ENCODE data around the gene UGP2. TPM values are rescaled to one million over a fixed set of nuclear protein-coding genes. Genes with fewer than 3 reads are reported as not detected.

The UGP2 gene
- total RNA-seq, 4 donors from 2014 or later: 62.3 to 352 (median 235) TPM

DNA sequence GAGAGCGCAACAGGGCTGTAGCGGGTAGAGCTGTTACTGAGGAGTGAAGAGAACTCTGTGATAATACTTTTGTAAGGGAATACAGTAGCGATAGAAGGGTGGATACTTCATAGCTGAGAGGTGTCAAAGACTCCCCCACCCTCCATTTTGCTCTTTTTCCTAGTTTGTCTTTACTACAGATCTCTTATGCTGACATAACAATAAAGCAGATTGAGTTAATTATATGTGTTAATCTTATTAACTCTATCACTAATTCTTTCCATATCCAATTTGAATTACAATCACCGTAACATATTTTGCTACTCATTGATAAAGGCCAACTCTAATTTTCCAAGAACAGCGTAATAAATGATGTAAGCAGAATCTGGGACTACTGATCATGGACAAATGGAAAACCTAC lies 57.1 kb downstream of the UGP2 start:
- in situ Hi-C loops (cut with MboI; ENCODE audit: low pct_ligation_motif_present in 1 of 4, low pct_unique_long_range_greater_than_20kb in 1 of 4, low sequenced_read_pairs in 3 of 4): no loop called here
- intact Hi-C loops (cut with DNase I; ENCODE audit: low total_unique reads): no loop called here

DNA sequence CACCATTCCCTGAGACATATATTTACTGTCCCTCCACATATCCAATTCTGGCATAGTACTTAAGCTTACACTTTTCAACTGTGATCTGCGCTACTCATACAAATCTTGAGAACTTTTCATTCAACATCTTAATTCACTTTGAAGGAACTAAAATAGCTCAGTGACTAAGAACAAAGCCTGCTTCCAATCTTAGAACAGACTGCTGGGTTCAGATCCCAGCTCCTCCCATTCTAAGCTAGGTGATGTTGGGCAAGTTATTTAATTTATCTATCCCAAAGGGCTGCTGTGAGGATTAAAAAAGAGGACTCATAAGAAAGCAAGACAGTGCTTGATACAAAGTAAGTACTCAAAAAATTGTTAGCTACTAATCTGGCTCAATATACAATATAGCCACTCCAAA lies 57.9 kb downstream of the UGP2 start:
- intact Hi-C loops (cut with DNase I; ENCODE audit: low total_unique reads): no loop called here
- 97 to 100% methylated on average over 1 of the region's 1 CpG for WGBS, 2 donors (ENCODE audit: low coverage in 1 of 2)
- H3K36me3 ChIP-seq: peaks cover 0 to 25% (median 12%) of the 10 kb centered on the region in 4 donors

More for the DNA sequence above, 57.1 kb downstream of the UGP2 start:
- WGBS, 2 donors (ENCODE audit: low coverage in 1 of 2): 97 to 100% methylated on average over 4 to 5 of the region's 5 CpGs
- H3K27me3 ChIP-seq: no peaks in the 10 kb centered on the region
- H3K27ac ChIP-seq: no peak overlapping the region
- peaks cover 0 to 32% (median 12%) of the 10 kb centered on the region in 4 donors for H3K36me3 ChIP-seq
- no peak for TF ChIP-seq POLR2AphosphoS5 (IDR thresholded peaks at IDR 0.05)
- TF ChIP-seq POLR2A (IDR thresholded peaks at IDR 0.05): no peak
- TF ChIP-seq, protein P1, sequence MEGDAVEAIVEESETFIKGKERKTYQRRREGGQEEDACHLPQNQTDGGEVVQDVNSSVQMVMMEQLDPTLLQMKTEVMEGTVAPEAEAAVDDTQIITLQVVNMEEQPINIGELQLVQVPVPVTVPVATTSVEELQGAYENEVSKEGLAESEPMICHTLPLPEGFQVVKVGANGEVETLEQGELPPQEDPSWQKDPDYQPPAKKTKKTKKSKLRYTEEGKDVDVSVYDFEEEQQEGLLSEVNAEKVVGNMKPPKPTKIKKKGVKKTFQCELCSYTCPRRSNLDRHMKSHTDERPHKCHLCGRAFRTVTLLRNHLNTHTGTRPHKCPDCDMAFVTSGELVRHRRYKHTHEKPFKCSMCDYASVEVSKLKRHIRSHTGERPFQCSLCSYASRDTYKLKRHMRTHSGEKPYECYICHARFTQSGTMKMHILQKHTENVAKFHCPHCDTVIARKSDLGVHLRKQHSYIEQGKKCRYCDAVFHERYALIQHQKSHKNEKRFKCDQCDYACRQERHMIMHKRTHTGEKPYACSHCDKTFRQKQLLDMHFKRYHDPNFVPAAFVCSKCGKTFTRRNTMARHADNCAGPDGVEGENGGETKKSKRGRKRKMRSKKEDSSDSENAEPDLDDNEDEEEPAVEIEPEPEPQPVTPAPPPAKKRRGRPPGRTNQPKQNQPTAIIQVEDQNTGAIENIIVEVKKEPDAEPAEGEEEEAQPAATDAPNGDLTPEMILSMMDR (IDR thresholded peaks at IDR 0.05): no peak
- TF ChIP-seq EP300 (IDR thresholded peaks at IDR 0.05; ENCODE audit: low read depth): no peak
- no peaks in the 10 kb centered on the region for H3K4me1 ChIP-seq
- peaks cover 8 to 14% of the 10 kb centered on the region in 2 donors for H3K9me3 ChIP-seq
- no peak overlapping the region for H3K4me3 ChIP-seq
- DNase-seq: no peak

DNA sequence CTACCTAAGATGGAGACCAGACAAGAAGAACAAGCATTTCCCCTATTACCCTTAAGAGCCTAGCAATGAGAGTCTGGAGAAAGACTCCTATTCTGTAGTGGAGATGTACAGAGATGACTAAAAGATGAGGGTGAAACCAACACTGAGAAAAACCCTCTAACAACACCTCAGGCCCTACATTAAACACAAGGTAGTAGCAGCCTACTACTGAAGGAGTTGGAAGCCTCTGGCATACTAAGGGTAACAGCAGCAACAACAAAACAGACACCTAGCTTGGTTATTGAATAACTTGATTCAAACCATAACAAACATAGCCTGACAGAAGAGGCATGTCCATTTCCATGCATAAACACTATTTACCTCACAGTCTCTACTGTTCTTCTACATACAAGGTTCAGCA lies 60.5 kb downstream of the UGP2 start:
- no peak overlapping the region for H3K27ac ChIP-seq
- H3K4me3 ChIP-seq: no peak overlapping the region
- intact Hi-C loops (cut with DNase I; ENCODE audit: low total_unique reads): no loop called here
- peaks cover 8 to 14% of the 10 kb centered on the region in 2 donors for H3K9me3 ChIP-seq
- TF ChIP-seq POLR2A (IDR thresholded peaks at IDR 0.05) (no peak), EP300 (IDR thresholded peaks at IDR 0.05; ENCODE audit: low read depth) (no peak)
- TF ChIP-seq, protein P1 (IDR thresholded peaks at IDR 0.05): no peak
- H3K36me3 ChIP-seq: peaks cover 0 to 31% (median 14%) of the 10 kb centered on the region in 4 donors
- H3K27me3 ChIP-seq: no peaks in the 10 kb centered on the region
- in situ Hi-C loops (cut with MboI; ENCODE audit: low pct_ligation_motif_present in 1 of 4, low pct_unique_long_range_greater_than_20kb in 1 of 4, low sequenced_read_pairs in 3 of 4): no loop called here
- no peaks in the 10 kb centered on the region for H3K4me1 ChIP-seq
- DNase-seq: no peak

More for the DNA sequence above, 57.9 kb downstream of the UGP2 start:
- Histone ChIP-seq H3K27ac (no peak overlapping the region), H3K4me3 (no peak overlapping the region), H3K9me3 (peaks cover 8 to 14% of the 10 kb centered on the region in 2 donors), H3K4me1 (no peaks in the 10 kb centered on the region), H3K27me3 (no peaks in the 10 kb centered on the region)
- TF ChIP-seq EP300 (IDR thresholded peaks at IDR 0.05; ENCODE audit: low read depth) (no peak), POLR2AphosphoS5 (IDR thresholded peaks at IDR 0.05) (no peak), POLR2A (IDR thresholded peaks at IDR 0.05) (no peak)
- TF ChIP-seq, protein P1 (IDR thresholded peaks at IDR 0.05): no peak
- in situ Hi-C loops (cut with MboI; ENCODE audit: low pct_ligation_motif_present in 1 of 4, low pct_unique_long_range_greater_than_20kb in 1 of 4, low sequenced_read_pairs in 3 of 4): no loop called here
- no peak for DNase-seq

DNA sequence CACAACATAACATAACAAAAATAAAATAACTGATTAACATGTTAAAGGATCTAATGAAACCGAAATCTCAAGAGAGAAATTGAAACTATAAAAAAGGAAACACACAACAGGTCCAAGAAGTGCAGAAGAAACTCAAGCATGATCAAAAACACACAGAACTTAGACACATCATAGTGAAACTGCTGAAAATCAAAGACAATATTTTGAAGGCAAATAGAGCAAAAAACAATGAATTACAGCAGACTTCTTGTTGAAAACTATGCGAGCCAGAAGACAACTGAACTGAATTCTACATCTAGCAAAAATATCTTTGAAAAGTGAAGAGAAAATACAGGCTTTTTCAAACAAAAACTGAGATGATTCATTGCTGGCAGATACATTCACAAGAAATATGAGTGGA lies 61.3 kb downstream of the UGP2 start:
- in situ Hi-C loops (cut with MboI; ENCODE audit: low pct_ligation_motif_present in 1 of 4, low pct_unique_long_range_greater_than_20kb in 1 of 4, low sequenced_read_pairs in 3 of 4) (no loop called here), intact Hi-C loops (cut with DNase I; ENCODE audit: low total_unique reads) (no loop called here)
- Histone ChIP-seq H3K9me3 (peaks cover 8 to 14% of the 10 kb centered on the region in 2 donors), H3K4me1 (no peaks in the 10 kb centered on the region), H3K4me3 (no peak overlapping the region), H3K36me3 (peaks cover 0 to 27% (median 13%) of the 10 kb centered on the region in 4 donors), H3K27me3 (no peaks in the 10 kb centered on the region), H3K27ac (no peak overlapping the region)
- 80 to 86% methylated on average over 2 of the region's 2 CpGs for WGBS, 2 donors (ENCODE audit: low coverage in 1 of 2)
- DNase-seq: no peak
- TF ChIP-seq, protein P1 (IDR thresholded peaks at IDR 0.05): no peak
- TF ChIP-seq EP300 (IDR thresholded peaks at IDR 0.05; ENCODE audit: low read depth): no peak
- TF ChIP-seq POLR2AphosphoS5 (IDR thresholded peaks at IDR 0.05): no peak
- TF ChIP-seq POLR2A (IDR thresholded peaks at IDR 0.05): no peak

All from transverse colon (tissue), 4 donors.